Measurements from ENCODE around the gene YPEL2. TPM values are rescaled to one million over a fixed set of nuclear protein-coding genes. Genes with fewer than 3 reads are reported as not detected.

Gene YPEL2
- polyA plus RNA-seq, 1 donor (not counting 4 experiments of a cell fraction or from before 2014, with no cell fraction given): 4.6 TPM

- Histone ChIP-seq H3K4me2 (ENCODE audit: control insufficient read depth, extremely low read depth, insufficient read depth, low read depth, low read length) (no peak overlapping the region), H3K4me3 (ENCODE audit: control insufficient read depth in 2 of 3, extremely low read depth in 1 of 3, insufficient read depth in 2 of 3, low read depth in 1 of 3, low read length in 3 of 3) (no peak overlapping the region), H3K9ac (ENCODE audit: control insufficient read depth, extremely low read depth, insufficient read depth, low read length) (no peak overlapping the region), H2AFZ (ENCODE audit: control insufficient read depth, low read length) (no peak overlapping the region), H3K9me3 (ENCODE audit: control insufficient read depth, low read depth, low read length) (no peaks in the 10 kb centered on the region), H3K9me1 (ENCODE audit: control insufficient read depth, extremely low read depth, insufficient read depth, low read length) (no peaks in the 10 kb centered on the region), H3K4me1 (ENCODE audit: control insufficient read depth, extremely low read depth, insufficient read depth, low read length) (peaks cover 3% of the 10 kb centered on the region), H3K79me2 (ENCODE audit: control insufficient read depth, insufficient read depth, low read length) (no peaks in the 10 kb centered on the region), H3K27ac (ENCODE audit: control insufficient read depth, insufficient read depth, low read length) (no peak overlapping the region), H3K27me3 (ENCODE audit: control insufficient read depth, extremely low read depth, insufficient read depth, low read length) (no peaks in the 10 kb centered on the region), H4K20me1 (ENCODE audit: control insufficient read depth, extremely low read depth, insufficient read depth, low read length) (no peaks in the 10 kb centered on the region), H3K36me3 (ENCODE audit: control insufficient read depth in 2 of 2, extremely low read depth in 1 of 2, insufficient read depth in 2 of 2, low read length in 2 of 2) (no peaks in the 10 kb centered on the region)
- FAIRE-seq (no peak), DNase-seq (ENCODE audit: low read depth, low spot score) (no peak)
- dilution Hi-C loops (cut with MboI; ENCODE audit: extremely low pct_ligation_motif_present, low sequenced_read_pairs): no loop called here
- TF ChIP-seq EZH2 (IDR thresholded peaks at IDR 0.05; ENCODE audit: low read length): no peak
- TF ChIP-seq CTCF (optimal IDR thresholded peaks at IDR 0.05 in 1 of 3, IDR thresholded peaks at IDR 0.05 in 1 of 3, conservative IDR thresholded peaks at IDR 0.05 in 1 of 3; ENCODE audit: extremely low read depth in 1 of 3, insufficient read depth in 2 of 3, low read length in 3 of 3): no peak
Observed at GRCh38 chr17:59366773-59367656, 35.6 kb downstream of the YPEL2 start.

- Histone ChIP-seq H3K9me1 (ENCODE audit: control insufficient read depth, extremely low read depth, insufficient read depth, low read length) (no peaks in the 10 kb centered on the region), H3K9me3 (ENCODE audit: control insufficient read depth, low read depth, low read length) (no peaks in the 10 kb centered on the region), H2AFZ (ENCODE audit: control insufficient read depth, low read length) (no peak overlapping the region), H3K4me2 (ENCODE audit: control insufficient read depth, extremely low read depth, insufficient read depth, low read depth, low read length) (no peak overlapping the region), H3K4me1 (ENCODE audit: control insufficient read depth, extremely low read depth, insufficient read depth, low read length) (no peaks in the 10 kb centered on the region), H3K27me3 (ENCODE audit: control insufficient read depth, extremely low read depth, insufficient read depth, low read length) (no peaks in the 10 kb centered on the region), H4K20me1 (ENCODE audit: control insufficient read depth, extremely low read depth, insufficient read depth, low read length) (no peaks in the 10 kb centered on the region), H3K27ac (ENCODE audit: control insufficient read depth, insufficient read depth, low read length) (no peak overlapping the region), H3K9ac (ENCODE audit: control insufficient read depth, extremely low read depth, insufficient read depth, low read length) (no peak overlapping the region), H3K36me3 (ENCODE audit: control insufficient read depth in 2 of 2, extremely low read depth in 1 of 2, insufficient read depth in 2 of 2, low read length in 2 of 2) (no peaks in the 10 kb centered on the region), H3K79me2 (ENCODE audit: control insufficient read depth, insufficient read depth, low read length) (no peaks in the 10 kb centered on the region), H3K4me3 (ENCODE audit: control insufficient read depth in 2 of 3, extremely low read depth in 1 of 3, insufficient read depth in 2 of 3, low read depth in 1 of 3, low read length in 3 of 3) (no peak overlapping the region)
- TF ChIP-seq CTCF (optimal IDR thresholded peaks at IDR 0.05 in 1 of 3, IDR thresholded peaks at IDR 0.05 in 1 of 3, conservative IDR thresholded peaks at IDR 0.05 in 1 of 3; ENCODE audit: extremely low read depth in 1 of 3, insufficient read depth in 2 of 3, low read length in 3 of 3) (no peak), EZH2 (IDR thresholded peaks at IDR 0.05; ENCODE audit: low read length) (no peak)
- dilution Hi-C loops (cut with MboI; ENCODE audit: extremely low pct_ligation_motif_present, low sequenced_read_pairs): no loop called here
- DNase-seq (ENCODE audit: low read depth, low spot score) (no peak), FAIRE-seq (no peak)
Observed at GRCh38 chr17:59367657-59368045, 36.2 kb downstream of the YPEL2 start.

All from keratinocyte (primary cell).